Cerebellar nuclear complex (tissue), 1 donor: Measurements from ENCODE around the gene FGF12.
A peak's percentile ranks its signal among the peaks of the same experiment; 100 is the strongest.

ENCODE experiments used
- DNase-seq, 2 experiments: peaks; one replicate each; lab custom pipeline; 2025; lab: John Stamatoyannopoulos, UW

The FGF12 gene

GRCh38 chr3:192187485-192188051 is 539.8 kb downstream of the FGF12 start:
- DNase-seq, result no peak

- no peak for DNase-seq
These were observed 540.8 kb downstream of the FGF12 start for GRCh38 chr3:192186498-192186897.

- DNase-seq, result no peak
These were observed 541.3 kb downstream of the FGF12 start for GRCh38 chr3:192186045-192186444.

DNA sequence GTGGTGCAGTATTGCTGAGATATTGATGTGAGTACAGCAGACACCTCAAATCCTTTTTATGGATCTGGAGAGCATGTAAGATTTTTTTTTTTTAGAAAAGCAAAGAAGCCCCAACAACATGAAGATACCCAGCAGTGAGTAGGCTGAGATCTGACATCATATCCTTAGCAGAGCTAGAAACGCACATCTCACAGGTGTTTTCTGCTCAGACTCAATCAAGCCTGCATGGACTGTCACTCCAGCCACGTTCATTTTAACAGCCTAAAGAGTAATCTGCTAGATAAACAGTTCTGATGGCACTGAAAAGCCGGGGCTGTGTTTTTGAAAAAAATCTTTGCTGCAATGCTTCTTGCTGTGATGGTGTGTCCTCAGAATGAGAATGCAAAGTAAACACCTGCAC is 544.2 kb downstream of the FGF12 start:
- DNase-seq, result no peak

DNA sequence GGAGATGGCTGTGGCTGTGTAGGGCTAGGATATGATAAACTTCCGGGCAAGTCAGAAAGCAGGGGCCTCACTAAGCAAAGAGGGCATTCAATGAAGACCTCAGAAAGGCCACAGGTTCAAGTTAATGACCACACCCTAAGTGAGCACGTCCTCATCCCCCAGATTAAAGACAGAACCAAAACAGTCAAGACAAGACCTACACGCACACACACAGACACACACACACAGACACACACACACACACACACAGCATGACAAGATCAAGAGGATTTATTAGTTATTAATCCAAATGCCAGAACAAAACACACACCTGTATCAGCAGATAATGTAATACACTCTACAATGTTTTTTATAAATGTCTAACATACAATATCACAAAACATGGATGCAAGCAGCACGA is 546.2 kb downstream of the FGF12 start:
- DNase-seq, result no peak

GRCh38 chr3:192177383-192177782 is 550.0 kb downstream of the FGF12 start:
- DNase-seq, result no peak

DNA sequence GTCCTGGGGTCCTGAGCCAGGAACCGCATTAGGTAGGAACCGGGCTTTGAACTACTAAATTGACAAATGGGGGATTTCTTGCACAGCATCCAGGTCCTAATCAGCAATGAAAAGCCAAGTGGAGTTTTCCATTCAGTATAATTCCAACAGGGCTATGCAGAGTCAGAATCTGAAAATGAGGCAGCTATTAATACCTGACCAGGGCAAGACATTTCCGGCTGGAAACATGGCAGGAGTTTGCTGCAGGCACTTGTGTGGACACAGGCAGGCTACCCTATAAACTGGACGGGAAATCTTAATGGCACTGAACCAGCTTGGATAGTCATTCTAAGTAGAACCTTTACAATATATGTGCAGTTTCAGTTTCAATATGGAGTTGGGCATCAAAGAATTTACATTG is 553.1 kb downstream of the FGF12 start:
- no peak for DNase-seq

- DNase-seq, result no peak
These were observed 556.1 kb downstream of the FGF12 start for GRCh38 chr3:192171213-192171612.

DNA sequence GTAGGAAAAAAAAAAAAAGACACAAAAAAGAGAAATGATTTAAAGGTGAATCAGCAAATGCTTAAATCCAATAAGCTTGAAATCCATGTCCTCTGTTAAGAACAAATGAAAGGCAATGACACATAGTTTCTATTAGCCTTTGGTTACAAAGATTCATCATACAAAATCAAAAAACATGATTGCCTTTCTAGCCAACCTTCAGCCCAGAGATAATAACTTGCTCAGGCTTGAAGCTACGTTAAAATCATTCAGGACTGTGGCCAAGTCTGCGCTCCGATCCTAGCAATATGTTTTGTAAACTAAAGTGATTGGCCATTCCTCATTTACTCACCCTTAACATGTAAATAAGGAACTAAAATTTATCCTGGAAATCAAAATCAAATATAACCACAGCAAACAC is 556.7 kb downstream of the FGF12 start:
- DNase-seq, result no peak

DNA sequence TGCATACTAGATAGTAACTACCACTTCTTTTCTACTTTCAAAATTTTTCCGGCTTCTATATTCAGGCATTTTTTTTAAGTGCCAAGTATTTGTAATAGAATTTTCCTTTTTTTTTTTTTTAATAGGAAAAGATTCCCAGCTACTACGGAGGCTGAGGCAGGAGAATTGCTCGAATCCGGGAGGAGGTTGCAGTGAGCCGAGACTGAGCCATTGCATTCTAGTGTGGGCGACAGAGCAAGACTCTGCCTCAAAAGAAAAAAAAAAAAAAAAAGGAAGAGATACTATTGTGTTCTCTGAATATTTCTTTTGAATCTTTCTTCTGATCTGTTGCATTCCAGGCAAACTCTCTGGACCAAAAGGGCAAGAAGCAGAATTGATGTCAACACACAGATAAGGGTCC is 557.3 kb downstream of the FGF12 start:
- DNase-seq, result no peak

DNA sequence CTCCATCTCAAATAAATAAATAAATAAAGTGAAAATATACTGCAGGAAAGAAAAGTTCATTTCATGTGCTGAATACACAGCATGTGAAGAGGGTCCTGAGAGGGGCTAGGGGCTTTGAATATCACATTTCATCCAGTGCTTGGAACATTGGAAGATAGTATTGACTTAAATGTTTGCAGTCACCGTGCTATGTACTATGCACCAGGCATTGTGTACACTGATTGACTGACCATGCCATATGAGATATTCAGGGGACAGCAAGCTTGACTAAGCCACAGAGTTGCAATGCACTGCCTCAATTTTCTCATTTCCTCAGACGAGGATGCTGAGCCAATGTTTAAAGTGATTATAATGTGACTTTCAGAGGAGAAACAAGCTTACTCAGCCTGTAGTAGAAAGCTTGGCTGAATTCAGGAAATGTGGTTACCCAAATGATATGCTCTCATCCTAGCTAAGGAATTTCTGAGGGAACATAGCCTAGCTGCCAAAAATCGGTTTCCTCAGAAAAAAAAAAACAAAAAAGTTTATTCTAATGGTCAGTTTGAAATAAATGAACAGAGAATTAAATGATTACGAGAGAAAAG is 557.9 kb downstream of the FGF12 start:
- DNase-seq, result no peak

DNA sequence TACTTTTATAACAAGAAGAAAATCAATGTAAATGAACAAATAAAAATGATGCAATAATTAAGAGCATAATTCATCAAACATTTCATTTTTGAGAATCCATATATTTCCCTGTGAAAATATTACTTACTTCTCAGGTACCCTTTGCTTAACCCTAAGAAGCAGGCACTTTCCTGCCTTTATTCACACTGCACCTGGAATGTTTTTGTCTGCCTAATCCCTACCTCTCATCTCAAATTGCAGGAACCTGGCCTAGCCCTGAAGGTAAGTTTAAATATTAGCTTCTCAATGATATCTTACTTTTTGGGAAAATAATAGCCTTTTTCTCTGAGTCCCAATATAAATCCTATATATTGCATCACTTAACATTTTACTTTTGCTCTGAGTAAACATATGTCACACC is 559.1 kb downstream of the FGF12 start:
- no peak for DNase-seq

DNA sequence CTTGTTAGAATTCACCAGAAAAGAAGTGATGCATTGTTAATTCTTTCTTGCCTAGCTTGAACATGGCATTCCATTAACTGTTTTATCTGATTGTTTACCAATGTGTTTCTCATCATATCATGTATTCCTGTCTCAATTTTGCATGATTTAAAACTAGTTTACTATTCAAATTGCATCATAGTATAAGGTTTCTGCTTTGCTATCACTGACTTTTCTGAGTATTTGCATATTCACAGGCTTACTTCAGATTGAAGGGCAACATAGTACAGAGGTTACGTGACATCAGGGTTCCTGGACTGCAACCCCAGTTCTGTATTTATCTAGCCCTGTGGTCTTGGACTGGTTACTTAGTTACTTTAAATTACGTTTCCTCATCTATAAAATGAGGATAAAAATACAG is 561.8 kb downstream of the FGF12 start:
- DNase-seq, result no peak

- no peak for DNase-seq
These were observed 565.7 kb downstream of the FGF12 start for GRCh38 chr3:192161661-192162060.

- DNase-seq, result no peak
These were observed 571.0 kb downstream of the FGF12 start for GRCh38 chr3:192156382-192156781.

DNA sequence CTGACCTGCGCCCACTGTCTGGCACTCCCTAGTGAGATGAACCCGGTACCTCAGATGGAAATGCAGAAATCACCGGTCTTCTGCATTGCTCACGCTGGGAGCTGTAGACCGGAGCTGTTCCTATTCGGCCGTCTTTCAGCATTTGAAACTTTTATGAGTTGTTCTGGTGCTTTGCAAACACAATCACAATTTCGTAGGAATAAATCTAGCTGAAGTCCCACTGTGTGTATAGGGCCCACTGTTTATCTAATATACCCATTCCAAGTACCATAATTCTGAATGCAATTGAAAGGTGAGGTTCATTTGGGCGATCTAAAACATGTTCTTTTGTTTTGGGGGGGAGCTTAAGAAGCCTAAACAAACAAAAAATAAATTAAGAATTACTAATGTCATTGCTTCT is 572.1 kb downstream of the FGF12 start:
- no peak for DNase-seq

DNA sequence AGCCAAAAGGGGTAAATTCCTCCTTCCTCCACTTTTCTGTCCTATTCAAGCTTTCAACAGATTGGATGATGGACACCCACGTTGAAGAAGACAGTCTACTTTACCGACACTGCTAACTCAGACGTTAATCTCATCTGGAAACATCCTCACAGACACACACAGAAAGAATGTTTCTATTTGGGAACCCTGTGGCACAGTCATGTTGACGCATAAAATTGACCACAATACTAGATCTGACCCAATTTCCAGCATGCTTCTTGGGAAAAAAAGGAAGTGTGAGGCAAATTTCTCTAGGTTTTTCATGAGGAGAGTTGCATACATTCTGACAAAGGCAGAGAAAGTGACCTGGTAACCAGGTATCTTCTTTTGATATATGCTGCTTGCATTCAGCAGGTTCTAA is 594.1 kb downstream of the FGF12 start:
- no peak for DNase-seq

DNA sequence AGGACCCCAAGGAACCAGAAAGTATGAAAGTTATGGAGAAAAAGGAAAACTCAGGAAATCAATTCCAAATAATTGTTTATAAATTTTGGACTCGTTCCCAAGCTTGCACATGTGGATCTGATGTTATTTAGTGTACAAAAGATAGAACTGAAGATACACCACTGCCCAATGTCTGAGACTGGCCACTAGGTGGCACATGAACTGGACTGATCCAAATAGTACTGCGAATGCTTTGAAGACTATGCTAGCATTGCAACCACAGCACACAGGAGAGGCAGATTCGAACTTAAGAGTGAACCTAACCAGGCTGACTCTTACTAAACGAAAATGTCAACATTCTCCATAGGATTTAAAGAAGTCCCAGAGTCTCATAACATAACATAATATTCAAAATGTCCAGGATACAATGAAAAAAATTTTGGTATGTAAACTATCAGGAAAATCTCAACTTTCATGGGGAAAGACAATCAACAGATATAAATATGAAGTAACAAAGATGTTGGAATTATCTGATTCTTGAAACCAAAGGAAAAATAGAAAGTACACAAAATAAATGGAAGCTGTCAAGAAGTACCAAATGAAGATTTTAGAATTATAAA is 596.7 kb downstream of the FGF12 start:
- DNase-seq, result peak in 1 of 2 experiments; percentile 18

GRCh38 chr3:192129586-192129985 is 597.8 kb downstream of the FGF12 start:
- no peak for DNase-seq

DNA sequence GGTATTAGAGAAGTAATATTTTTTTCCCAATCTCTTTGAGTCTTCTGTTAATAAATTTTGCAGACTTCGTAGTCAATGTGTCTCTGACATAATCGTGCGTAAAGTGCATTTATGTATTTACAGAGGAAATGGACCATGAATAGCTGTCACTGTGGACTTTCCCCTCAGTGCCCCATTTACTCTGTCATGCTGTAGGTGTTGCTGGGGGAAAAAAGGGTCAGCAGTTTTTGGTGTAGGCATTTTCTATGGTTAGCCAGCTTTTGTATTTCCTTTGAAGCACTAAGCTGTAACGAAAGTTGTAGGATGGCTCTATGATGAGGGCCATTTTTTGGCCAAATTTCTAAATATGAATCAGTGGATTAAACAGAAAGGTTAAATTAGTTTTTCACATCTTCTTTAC is 598.4 kb downstream of the FGF12 start:
- no peak for DNase-seq

GRCh38 chr3:192128060-192128459 is 599.3 kb downstream of the FGF12 start:
- no peak for DNase-seq

- DNase-seq, result no peak
These were observed 604.3 kb downstream of the FGF12 start for GRCh38 chr3:192122832-192123594.

GRCh38 chr3:192121923-192122322 is 605.4 kb downstream of the FGF12 start:
- no peak for DNase-seq
